Measurements from ENCODE around the gene TNFRSF19.

Gene TNFRSF19

GRCh38 chr13:23703246-23703860, 133.1 kb downstream of the TNFRSF19 start:
- Histone ChIP-seq H2BK12ac (ENCODE audit: low read length) (no peak overlapping the region), H2BK5ac (ENCODE audit: low read length) (no peak overlapping the region), H3K36me3 (replicated peaks in 1 of 2; ENCODE audit: control insufficient read depth in 2 of 2, insufficient read depth in 2 of 2, low read length in 2 of 2) (no peaks in the 10 kb centered on the region), H3K14ac (ENCODE audit: low read length) (no peak overlapping the region), H3K4ac (ENCODE audit: low read length) (no peak overlapping the region), H3K23ac (ENCODE audit: low read depth, low read length, poor library complexity) (no peak overlapping the region), H4K8ac (ENCODE audit: low read depth, low read length) (no peak overlapping the region), H3K9ac (ENCODE audit: low read depth, low read length, poor library complexity) (no peak overlapping the region), H2AK5ac (ENCODE audit: low read depth, low read length) (no peak overlapping the region), H3K79me1 (ENCODE audit: low read depth, low read length) (no peaks in the 10 kb centered on the region), H2AFZ (ENCODE audit: low read length) (peak overlapping the region; percentile 53), H2BK120ac (ENCODE audit: low read depth, low read length) (no peak overlapping the region), H4K91ac (ENCODE audit: low read depth, low read length, poor library complexity) (no peak overlapping the region), H3K27ac (replicated peaks; ENCODE audit: low read length) (no peak overlapping the region), H2BK15ac (ENCODE audit: low read length) (no peak overlapping the region), H3K4me2 (ENCODE audit: insufficient read depth, low read length, poor library complexity, severe bottlenecking) (no peak overlapping the region), H3K4me3 (ENCODE audit: low read length in 2 of 2) (no peak overlapping the region), H3K4me1 (ENCODE audit: control insufficient read depth in 2 of 2, insufficient read depth in 1 of 2, low read depth in 1 of 2, low read length in 2 of 2) (peaks cover 3 to 5% of the 10 kb centered on the region in 2 donors), H3K27me3 (ENCODE audit: control insufficient read depth in 3 of 3, insufficient read depth in 3 of 3, low read depth in 1 of 3, low read length in 3 of 3) (no peaks in the 10 kb centered on the region), H3K18ac (ENCODE audit: low read length) (no peak overlapping the region), H3K9me3 (replicated peaks in 1 of 2; ENCODE audit: control insufficient read depth in 2 of 2, insufficient read depth in 1 of 2, low read depth in 1 of 2, low read length in 2 of 2) (no peaks in the 10 kb centered on the region)
- WGBS, 2 donors (ENCODE audit: extremely low coverage in 2 of 2, insufficient read length in 2 of 2, insufficient replicate concordance in 1 of 2): no CpG with 5 or more reads among the region's 11 CpGs
- no peak for DNase-seq (ENCODE audit: low spot score)

GRCh38 chr13:23705583-23705982, 135.4 kb downstream of the TNFRSF19 start:
- Histone ChIP-seq H3K4me2 (ENCODE audit: insufficient read depth, low read length, poor library complexity, severe bottlenecking) (no peak overlapping the region), H4K91ac (ENCODE audit: low read depth, low read length, poor library complexity) (no peak overlapping the region), H4K8ac (ENCODE audit: low read depth, low read length) (no peak overlapping the region), H3K9ac (ENCODE audit: low read depth, low read length, poor library complexity) (no peak overlapping the region), H2AK5ac (ENCODE audit: low read depth, low read length) (no peak overlapping the region), H2BK5ac (ENCODE audit: low read length) (no peak overlapping the region), H3K36me3 (replicated peaks in 1 of 2; ENCODE audit: control insufficient read depth in 2 of 2, insufficient read depth in 2 of 2, low read length in 2 of 2) (no peaks in the 10 kb centered on the region), H3K27ac (replicated peaks; ENCODE audit: low read length) (no peak overlapping the region), H2BK12ac (ENCODE audit: low read length) (no peak overlapping the region), H3K79me1 (ENCODE audit: low read depth, low read length) (no peaks in the 10 kb centered on the region), H3K9me3 (replicated peaks in 1 of 2; ENCODE audit: control insufficient read depth in 2 of 2, insufficient read depth in 1 of 2, low read depth in 1 of 2, low read length in 2 of 2) (no peaks in the 10 kb centered on the region), H2BK120ac (ENCODE audit: low read depth, low read length) (no peak overlapping the region), H2BK15ac (ENCODE audit: low read length) (no peak overlapping the region), H3K27me3 (ENCODE audit: control insufficient read depth in 3 of 3, insufficient read depth in 3 of 3, low read depth in 1 of 3, low read length in 3 of 3) (no peaks in the 10 kb centered on the region), H3K18ac (ENCODE audit: low read length) (no peak overlapping the region), H3K23ac (ENCODE audit: low read depth, low read length, poor library complexity) (no peak overlapping the region), H3K4me3 (ENCODE audit: low read length in 2 of 2) (no peak overlapping the region), H3K4ac (ENCODE audit: low read length) (no peak overlapping the region), H3K14ac (ENCODE audit: low read length) (no peak overlapping the region), H2AFZ (ENCODE audit: low read length) (peak overlapping the region; percentile 76), H3K4me1 (ENCODE audit: control insufficient read depth in 2 of 2, insufficient read depth in 1 of 2, low read depth in 1 of 2, low read length in 2 of 2) (peaks cover 3 to 5% of the 10 kb centered on the region in 2 donors)
- DNase-seq (ENCODE audit: low spot score): no peak
- no CpG with 5 or more reads among the region's 2 CpGs for WGBS, 2 donors (ENCODE audit: extremely low coverage in 2 of 2, insufficient read length in 2 of 2, insufficient replicate concordance in 1 of 2)

DNA sequence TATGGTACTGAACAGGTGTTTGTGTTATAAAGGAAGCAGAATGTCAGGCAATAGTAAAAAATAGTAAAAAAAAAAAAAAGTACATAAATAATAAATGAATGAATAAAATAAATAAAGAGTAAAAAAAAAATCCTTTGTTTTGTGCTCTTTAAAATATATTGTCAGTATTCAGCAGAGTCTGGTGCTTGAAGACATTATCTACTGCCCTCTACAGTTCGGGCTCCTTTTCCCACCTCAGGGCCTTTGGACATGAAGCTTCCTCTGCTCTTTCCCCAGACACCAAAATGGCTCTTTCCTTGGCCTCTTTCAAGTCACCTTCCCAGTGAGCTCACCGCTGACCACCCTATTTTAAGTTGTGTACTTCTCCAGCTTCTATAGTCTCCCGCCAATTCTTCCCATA, 137.5 kb downstream of the TNFRSF19 start:
- no peak overlapping the region for H3K4me3 ChIP-seq (ENCODE audit: low read length in 2 of 2)
- H3K23ac ChIP-seq (ENCODE audit: low read depth, low read length, poor library complexity): no peak overlapping the region
- H2AFZ ChIP-seq (ENCODE audit: low read length): no peak overlapping the region
- H2AK5ac ChIP-seq (ENCODE audit: low read depth, low read length): no peak overlapping the region
- no peak overlapping the region for H3K9ac ChIP-seq (ENCODE audit: low read depth, low read length, poor library complexity)
- no peak overlapping the region for H2BK12ac ChIP-seq (ENCODE audit: low read length)
- no peak overlapping the region for H3K4ac ChIP-seq (ENCODE audit: low read length)
- no peaks in the 10 kb centered on the region for H3K36me3 ChIP-seq (replicated peaks in 1 of 2; ENCODE audit: control insufficient read depth in 2 of 2, insufficient read depth in 2 of 2, low read length in 2 of 2)
- H4K8ac ChIP-seq (ENCODE audit: low read depth, low read length): no peak overlapping the region
- H3K4me2 ChIP-seq (ENCODE audit: insufficient read depth, low read length, poor library complexity, severe bottlenecking): no peak overlapping the region
- H3K79me1 ChIP-seq (ENCODE audit: low read depth, low read length): no peaks in the 10 kb centered on the region
- no CpG with 5 or more reads among the region's 3 CpGs for WGBS, 2 donors (ENCODE audit: extremely low coverage in 2 of 2, insufficient read length in 2 of 2, insufficient replicate concordance in 1 of 2)
- no peak overlapping the region for H3K14ac ChIP-seq (ENCODE audit: low read length)
- no peaks in the 10 kb centered on the region for H3K27me3 ChIP-seq (ENCODE audit: control insufficient read depth in 3 of 3, insufficient read depth in 3 of 3, low read depth in 1 of 3, low read length in 3 of 3)
- H3K9me3 ChIP-seq (replicated peaks in 1 of 2; ENCODE audit: control insufficient read depth in 2 of 2, insufficient read depth in 1 of 2, low read depth in 1 of 2, low read length in 2 of 2): no peaks in the 10 kb centered on the region
- H4K91ac ChIP-seq (ENCODE audit: low read depth, low read length, poor library complexity): no peak overlapping the region
- peaks cover 3 to 5% of the 10 kb centered on the region in 2 donors for H3K4me1 ChIP-seq (ENCODE audit: control insufficient read depth in 2 of 2, insufficient read depth in 1 of 2, low read depth in 1 of 2, low read length in 2 of 2)
- no peak overlapping the region for H2BK5ac ChIP-seq (ENCODE audit: low read length)
- no peak overlapping the region for H2BK15ac ChIP-seq (ENCODE audit: low read length)
- H2BK120ac ChIP-seq (ENCODE audit: low read depth, low read length): no peak overlapping the region
- DNase-seq (ENCODE audit: low spot score): no peak
- H3K18ac ChIP-seq (ENCODE audit: low read length): no peak overlapping the region
- no peak overlapping the region for H3K27ac ChIP-seq (replicated peaks; ENCODE audit: low read length)

GRCh38 chr13:23709536-23709935, 139.3 kb downstream of the TNFRSF19 start:
- no peak overlapping the region for H3K27ac ChIP-seq (replicated peaks; ENCODE audit: low read length)
- no peak overlapping the region for H4K8ac ChIP-seq (ENCODE audit: low read depth, low read length)
- no peak overlapping the region for H2AFZ ChIP-seq (ENCODE audit: low read length)
- H2BK120ac ChIP-seq (ENCODE audit: low read depth, low read length): no peak overlapping the region
- no peak overlapping the region for H3K4me3 ChIP-seq (ENCODE audit: low read length in 2 of 2)
- no peaks in the 10 kb centered on the region for H3K27me3 ChIP-seq (ENCODE audit: control insufficient read depth in 3 of 3, insufficient read depth in 3 of 3, low read depth in 1 of 3, low read length in 3 of 3)
- DNase-seq (ENCODE audit: low spot score): no peak
- H3K14ac ChIP-seq (ENCODE audit: low read length): no peak overlapping the region
- peaks cover 3 to 5% of the 10 kb centered on the region in 2 donors for H3K4me1 ChIP-seq (ENCODE audit: control insufficient read depth in 2 of 2, insufficient read depth in 1 of 2, low read depth in 1 of 2, low read length in 2 of 2)
- no peak overlapping the region for H3K4ac ChIP-seq (ENCODE audit: low read length)
- H2BK5ac ChIP-seq (ENCODE audit: low read length): no peak overlapping the region
- H3K18ac ChIP-seq (ENCODE audit: low read length): no peak overlapping the region
- no peaks in the 10 kb centered on the region for H3K79me1 ChIP-seq (ENCODE audit: low read depth, low read length)
- no peaks in the 10 kb centered on the region for H3K36me3 ChIP-seq (replicated peaks in 1 of 2; ENCODE audit: control insufficient read depth in 2 of 2, insufficient read depth in 2 of 2, low read length in 2 of 2)
- H3K9ac ChIP-seq (ENCODE audit: low read depth, low read length, poor library complexity): no peak overlapping the region
- no peak overlapping the region for H3K4me2 ChIP-seq (ENCODE audit: insufficient read depth, low read length, poor library complexity, severe bottlenecking)
- WGBS, 2 donors (ENCODE audit: extremely low coverage in 2 of 2, insufficient read length in 2 of 2, insufficient replicate concordance in 1 of 2): no CpG with 5 or more reads among the region's 1 CpG
- no peak overlapping the region for H3K23ac ChIP-seq (ENCODE audit: low read depth, low read length, poor library complexity)
- H3K9me3 ChIP-seq (replicated peaks in 1 of 2; ENCODE audit: control insufficient read depth in 2 of 2, insufficient read depth in 1 of 2, low read depth in 1 of 2, low read length in 2 of 2): peaks cover 0 to 2% of the 10 kb centered on the region in 2 donors
- no peak overlapping the region for H4K91ac ChIP-seq (ENCODE audit: low read depth, low read length, poor library complexity)
- H2BK12ac ChIP-seq (ENCODE audit: low read length): no peak overlapping the region
- H2AK5ac ChIP-seq (ENCODE audit: low read depth, low read length): no peak overlapping the region
- H2BK15ac ChIP-seq (ENCODE audit: low read length): no peak overlapping the region

All from neuronal stem cell (in vitro differentiated cells).